DND-41 (cell line): ENCODE results near the gene MESD.

Source experiments
- CTCF ChIP-seq: IDR thresholded peaks from 2 replicates; pipeline ENCODE4 v1.5.1; 2012; ENCODE audit warnings: borderline replicate concordance, low read length, moderate library complexity, mild to moderate bottlenecking; ENCODE audit not compliant: poor library complexity, severe bottlenecking; ENCODE audit errors: extremely low read depth
- EZH2 ChIP-seq: IDR thresholded peaks from 3 replicates; pipeline ENCODE4 v1.6.1; 2012; ENCODE audit warnings: borderline replicate concordance, low read depth, mild to moderate bottlenecking, moderate library complexity, low read length, inconsistent platforms; ENCODE audit not compliant: severe bottlenecking

DNA sequence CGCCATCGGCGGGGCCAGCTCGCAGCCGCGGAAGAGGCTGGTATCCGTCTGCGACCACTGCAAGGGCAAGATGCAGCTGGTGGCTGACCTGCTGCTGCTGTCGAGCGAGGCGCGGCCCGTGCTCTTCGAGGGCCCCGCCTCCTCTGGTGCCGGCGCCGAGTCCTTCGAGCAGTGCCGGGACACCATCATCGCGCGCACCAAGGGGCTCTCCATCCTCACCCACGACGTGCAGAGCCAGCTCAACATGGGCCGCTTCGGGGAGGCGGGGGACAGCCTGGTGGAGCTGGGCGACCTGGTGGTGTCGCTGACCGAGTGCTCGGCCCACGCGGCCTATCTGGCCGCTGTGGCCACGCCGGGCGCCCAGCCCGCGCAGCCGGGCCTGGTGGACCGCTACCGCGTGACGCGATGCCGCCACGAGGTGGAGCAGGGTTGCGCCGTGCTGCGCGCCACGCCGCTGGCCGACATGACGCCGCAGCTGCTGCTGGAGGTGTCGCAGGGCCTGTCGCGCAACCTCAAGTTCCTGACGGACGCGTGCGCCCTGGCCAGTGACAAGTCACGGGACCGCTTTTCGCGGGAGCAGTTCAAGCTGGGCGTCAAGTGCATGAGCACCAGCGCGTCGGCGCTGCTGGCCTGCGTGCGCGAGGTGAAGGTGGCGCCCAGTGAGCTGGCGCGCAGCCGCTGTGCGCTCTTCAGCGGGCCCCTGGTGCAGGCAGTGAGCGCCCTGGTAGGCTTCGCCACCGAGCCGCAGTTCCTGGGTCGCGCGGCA is 12.9 kb upstream of the MESD start:
- TF ChIP-seq CTCF (no peak), EZH2 (no peak)
